Transverse colon (tissue), 4 donors: ENCODE data around the gene ZNF503.

Experiments
- CTCF ChIP-seq, 5 experiments: fragments of 200-600 bp in 3 of 5; fragments of 450-650 bp in 2 of 5; sonication (generic) in 3 of 5; IDR thresholded peaks; 1 replicate in 2 of 5; 2 replicates in 3 of 5; pipeline ENCODE4 v1.5.1; 2016 to 2017; ENCODE audit warnings: antibody characterized with exemption in 5 of 5, inconsistent platforms in 3 of 5, mild to moderate bottlenecking in 2 of 5, moderate library complexity in 1 of 5
- POLR2A ChIP-seq: fragments of 450-650 bp; IDR thresholded peaks from one replicate; pipeline ENCODE4 v1.6.1; 2016; ENCODE audit warnings: antibody characterized with exemption, mild to moderate bottlenecking, moderate library complexity
- POLR2AphosphoS5 ChIP-seq, 3 donors: sonication (generic); formaldehyde crosslinking; IDR thresholded peaks; one replicate each; pipeline ENCODE4 v1.6.1; 2016; ENCODE audit warnings: antibody characterized with exemption in 3 of 3

- TF ChIP-seq CTCF (IDR thresholded peaks at IDR 0.05) (no peak), POLR2AphosphoS5 (IDR thresholded peaks at IDR 0.05) (no peak), POLR2A (no peak)
These were observed 38.2 kb upstream of the ZNF503 start for GRCh38 chr10:75439811-75440210.
